GM21447 (cell line): ENCODE results near the gene TKT.

Experiments used
- ATAC-seq: cut with Tn5 transposase; IDR thresholded peaks from one replicate; pipeline ENCODE4 v1.9.1; 2021; ENCODE audit not compliant: unreplicated experiment

The TKT gene

GRCh38 chr3:53198256-53198977, 57.4 kb downstream of the TKT start:
- ATAC-seq: no peak

DNA sequence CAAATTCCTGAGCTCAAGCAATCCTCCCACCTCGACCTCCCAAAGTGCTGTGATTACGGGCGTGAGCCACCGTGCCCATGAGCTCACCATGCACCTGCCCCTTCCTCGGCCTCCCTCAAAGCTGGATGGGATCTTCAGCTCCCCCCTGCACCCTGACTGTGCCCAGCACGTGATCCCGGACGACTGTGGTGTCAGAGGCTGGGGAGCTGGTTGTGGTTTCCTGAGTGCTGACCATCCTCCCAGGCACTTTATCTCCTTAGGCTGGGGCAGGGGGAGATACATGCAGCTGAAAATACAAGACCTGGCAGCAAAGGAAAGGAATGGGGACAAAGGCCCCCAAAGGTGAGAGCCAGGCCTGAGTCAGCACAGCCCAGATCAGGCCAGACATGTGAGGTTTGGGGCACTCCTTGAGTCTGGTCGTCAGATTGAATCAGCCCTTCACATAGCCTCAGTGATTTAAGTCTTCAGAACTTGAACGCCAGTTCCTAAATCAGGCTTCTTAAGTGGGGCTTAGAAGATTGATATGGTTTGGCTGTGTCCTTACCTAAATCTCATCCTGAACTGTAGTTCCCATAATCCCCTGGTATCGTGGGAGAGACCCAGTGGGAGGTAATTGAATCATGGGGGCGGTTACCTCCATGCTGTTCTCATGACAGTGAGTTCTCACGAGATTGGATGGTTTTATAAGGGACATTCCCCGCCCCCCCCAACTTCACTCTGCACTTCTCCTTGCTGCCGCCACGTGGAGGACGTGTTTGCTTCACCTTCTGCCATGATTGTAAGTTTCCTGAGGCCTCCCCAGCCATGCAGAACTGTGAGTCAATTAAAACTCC, 59.0 kb downstream of the TKT start:
- no peak for ATAC-seq

GRCh38 chr3:53195602-53196574, 59.9 kb downstream of the TKT start:
- ATAC-seq: no peak

DNA sequence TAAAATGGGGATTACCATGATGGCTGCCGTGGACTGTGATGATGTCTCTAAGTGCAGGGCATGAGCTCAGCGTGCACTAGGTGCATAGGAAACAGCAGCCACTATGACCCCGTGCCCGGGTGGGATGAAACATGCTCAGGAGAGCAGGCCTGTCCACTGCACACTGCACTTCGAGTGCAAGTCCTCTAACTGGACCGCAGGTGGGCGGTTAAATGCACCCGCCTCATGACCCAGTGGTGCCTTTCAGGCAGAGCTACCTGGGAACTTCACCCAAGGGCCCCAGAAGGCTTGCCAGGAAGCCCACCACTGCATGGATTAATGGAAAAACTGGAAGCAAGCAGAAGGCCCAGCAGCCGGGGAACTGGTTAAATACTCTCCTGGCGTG, 60.8 kb downstream of the TKT start:
- no peak for ATAC-seq

GRCh38 chr3:53194210-53195065, 61.4 kb downstream of the TKT start:
- ATAC-seq: no peak

GRCh38 chr3:53193466-53194209, 62.2 kb downstream of the TKT start:
- no peak for ATAC-seq

- ATAC-seq: peak; percentile 51
These were observed 63.2 kb downstream of the TKT start for GRCh38 chr3:53192608-53193007.

DNA sequence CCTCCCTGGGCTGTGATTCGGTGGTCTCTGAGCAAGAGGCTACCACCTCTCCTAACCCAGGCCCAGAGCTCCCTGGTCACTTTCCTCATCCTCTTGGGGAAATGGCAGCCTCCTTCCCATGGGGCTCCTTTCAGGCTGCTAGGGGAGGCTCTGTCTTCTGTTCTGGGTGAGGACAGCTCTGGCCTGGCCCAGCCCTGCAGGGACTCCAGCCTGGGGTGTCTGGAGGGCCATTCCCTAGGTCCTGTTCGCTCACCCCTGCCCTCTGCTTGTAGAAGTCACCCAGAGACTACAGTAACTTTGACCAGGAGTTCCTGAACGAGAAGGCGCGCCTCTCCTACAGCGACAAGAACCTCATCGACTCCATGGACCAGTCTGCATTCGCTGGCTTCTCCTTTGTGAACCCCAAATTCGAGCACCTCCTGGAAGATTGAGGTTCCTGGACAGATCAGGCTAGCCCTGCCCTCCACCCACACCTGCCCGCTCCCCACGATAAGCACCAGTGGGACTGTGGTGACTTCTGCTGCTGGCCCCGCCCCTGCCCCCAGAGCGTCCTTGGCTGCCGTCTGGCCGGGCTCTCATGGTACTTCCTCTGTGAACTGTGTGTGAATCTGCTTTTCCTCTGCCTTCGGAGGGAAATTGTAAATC, 63.9 kb downstream of the TKT start:
- ATAC-seq: no peak

- peak; percentile 53 for ATAC-seq
These were observed 65.2 kb downstream of the TKT start for GRCh38 chr3:53190659-53191058.

GRCh38 chr3:53189276-53189675, 66.5 kb downstream of the TKT start:
- no peak for ATAC-seq

DNA sequence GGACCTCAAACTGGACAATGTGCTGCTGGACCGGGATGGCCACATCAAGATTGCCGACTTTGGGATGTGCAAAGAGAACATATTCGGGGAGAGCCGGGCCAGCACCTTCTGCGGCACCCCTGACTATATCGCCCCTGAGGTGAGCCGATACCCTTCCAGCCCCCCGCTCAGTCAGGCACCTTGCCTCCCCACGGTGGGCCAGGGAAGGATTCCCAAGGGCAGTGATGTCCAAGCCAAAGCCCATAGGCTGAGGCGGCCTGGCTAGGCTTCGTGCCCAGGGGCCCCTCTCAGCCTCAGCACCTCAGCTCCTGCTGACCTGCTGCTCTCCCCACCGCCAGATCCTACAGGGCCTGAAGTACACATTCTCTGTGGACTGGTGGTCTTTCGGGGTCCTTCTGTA, 67.1 kb downstream of the TKT start:
- no peak for ATAC-seq

GRCh38 chr3:53188136-53188685, 67.6 kb downstream of the TKT start:
- ATAC-seq: no peak

DNA sequence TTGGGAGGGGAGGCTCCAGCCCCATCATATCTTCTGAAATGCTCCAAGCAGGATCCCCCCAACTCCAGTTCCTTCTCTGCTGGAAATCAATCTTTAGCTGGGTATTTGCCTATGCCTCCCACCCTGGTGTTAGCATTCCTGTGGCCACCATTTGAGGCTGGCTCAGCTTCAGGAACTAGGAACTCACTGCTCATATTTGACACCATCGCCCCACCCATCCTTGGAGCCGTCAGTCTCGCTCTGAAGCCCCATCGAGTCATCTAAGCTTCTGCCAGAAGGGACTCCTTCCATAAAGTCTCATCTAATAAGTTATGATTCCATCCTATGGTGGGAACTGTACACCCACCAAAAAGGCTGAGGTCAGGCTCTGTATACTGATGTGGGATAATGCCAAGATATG, 68.4 kb downstream of the TKT start:
- ATAC-seq: no peak

DNA sequence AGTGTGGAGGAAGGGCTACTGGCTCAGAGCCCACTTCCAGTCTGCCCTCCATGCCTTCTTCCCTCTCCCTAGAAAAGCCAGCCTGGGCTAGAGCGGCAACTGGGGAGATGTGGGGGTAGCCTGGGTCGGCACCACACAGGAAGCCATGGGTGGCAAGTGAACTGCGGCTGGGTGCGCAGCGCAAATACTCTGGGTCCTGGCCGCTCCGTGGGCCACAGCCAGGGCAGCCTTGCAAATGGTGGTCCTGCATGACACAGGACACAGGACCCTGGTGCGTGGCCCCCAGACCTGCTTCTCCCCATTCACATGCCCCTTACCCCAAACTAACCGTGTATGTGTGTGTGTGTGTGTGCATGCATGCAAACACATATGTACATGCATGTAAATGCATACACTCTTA, 69.1 kb downstream of the TKT start:
- no peak for ATAC-seq

DNA sequence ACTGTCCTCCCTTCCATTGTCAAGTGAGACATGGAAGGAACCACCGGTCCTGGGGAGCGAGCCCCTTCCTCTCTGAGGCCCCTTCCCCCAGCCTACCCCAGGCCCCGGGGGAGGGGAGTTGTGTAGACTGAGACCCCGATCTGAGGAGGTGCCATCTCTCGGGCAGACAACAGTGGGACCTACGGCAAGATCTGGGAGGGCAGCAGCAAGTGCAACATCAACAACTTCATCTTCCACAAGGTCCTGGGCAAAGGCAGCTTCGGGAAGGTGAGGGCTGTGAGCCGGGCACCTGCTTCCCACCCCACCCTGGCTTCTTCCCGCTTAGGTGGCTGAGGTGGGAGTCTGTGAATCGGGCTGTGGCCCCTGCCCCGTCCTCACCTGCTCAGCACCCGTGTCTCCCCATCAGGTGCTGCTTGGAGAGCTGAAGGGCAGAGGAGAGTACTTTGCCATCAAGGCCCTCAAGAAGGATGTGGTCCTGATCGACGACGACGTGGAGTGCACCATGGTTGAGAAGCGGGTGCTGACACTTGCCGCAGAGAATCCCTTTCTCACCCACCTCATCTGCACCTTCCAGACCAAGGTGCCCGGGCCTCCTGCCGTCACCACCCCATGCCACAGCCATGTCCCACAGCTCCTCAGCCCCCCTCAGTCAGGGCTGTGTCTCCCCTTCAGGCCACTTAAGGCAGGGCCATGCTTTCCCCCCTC, 69.9 kb downstream of the TKT start:
- no peak for ATAC-seq

GRCh38 chr3:53184701-53185100, 71.1 kb downstream of the TKT start:
- ATAC-seq: no peak

- ATAC-seq: no peak
These were observed 72.3 kb downstream of the TKT start for GRCh38 chr3:53183514-53183913.

DNA sequence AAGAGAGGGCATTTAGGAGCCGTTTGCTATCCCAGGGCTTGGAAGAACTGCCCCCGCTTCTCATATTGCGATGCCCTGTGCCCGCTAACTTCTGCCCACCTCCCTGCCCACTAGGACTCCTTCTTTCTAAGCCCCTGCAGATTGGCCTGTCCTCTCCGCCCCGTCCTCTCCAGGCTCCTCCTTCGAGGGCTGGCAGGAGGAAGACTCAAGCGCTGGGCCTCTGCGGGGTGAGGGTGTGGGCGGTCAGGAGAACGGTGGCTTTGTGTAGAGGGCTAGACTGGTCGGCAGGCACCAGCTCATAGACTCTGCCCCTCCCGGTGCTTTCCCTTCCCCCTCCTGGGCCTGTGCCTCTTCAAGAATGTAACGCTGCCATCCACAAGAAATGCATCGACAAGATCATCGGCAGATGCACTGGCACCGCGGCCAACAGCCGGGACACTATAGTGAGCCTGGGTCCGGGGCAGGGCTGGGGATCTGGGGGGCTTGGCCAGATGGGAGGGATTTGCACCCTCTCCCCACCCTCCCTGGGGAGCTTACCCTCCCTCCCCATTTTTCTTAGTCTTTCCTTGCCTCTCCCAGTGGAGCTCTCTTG, 73.0 kb downstream of the TKT start:
- no peak for ATAC-seq
